GM19193 (cell line): ENCODE measurements around the gene TRIP4.
A peak's percentile ranks its signal among the peaks of the same experiment; 100 is the strongest.

Experiments
- POLR2A ChIP-seq: IDR thresholded peaks from 4 replicates; pipeline ENCODE4 v1.6.1; 2011; ENCODE audit not compliant: insufficient read depth, insufficient read length; ENCODE audit errors: extremely low read depth

Gene TRIP4

DNA sequence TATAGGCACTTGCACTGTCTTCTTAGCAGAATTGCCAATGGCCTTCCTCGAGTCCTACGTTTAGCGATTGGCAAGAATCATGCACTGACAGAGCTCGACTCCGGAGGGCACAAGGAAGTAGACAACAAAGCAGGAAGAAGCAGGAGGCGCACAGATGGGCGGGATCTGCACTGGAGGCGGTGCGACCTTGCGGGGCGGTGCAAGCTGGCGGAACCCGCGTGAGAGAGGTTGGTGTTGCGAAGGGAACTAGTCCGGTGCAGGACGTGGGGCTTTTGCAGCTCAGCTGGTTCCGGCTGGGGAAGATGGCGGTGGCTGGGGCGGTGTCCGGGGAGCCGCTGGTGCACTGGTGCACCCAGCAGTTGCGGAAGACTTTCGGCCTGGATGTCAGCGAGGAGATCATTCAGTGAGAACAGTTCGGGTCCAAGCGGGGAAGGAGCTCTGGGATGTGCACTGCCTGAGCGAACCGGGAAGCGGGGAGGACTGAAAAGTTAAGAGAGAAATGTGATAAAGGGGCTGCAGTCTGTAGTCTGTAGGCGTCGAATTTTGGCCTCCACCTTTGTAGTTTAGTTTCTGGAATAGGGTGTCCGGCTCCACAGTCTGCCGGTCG lies at the start of gene TRIP4:
TSS of gene TRIP4 (plus strand) at position 275 of the 607 bp plus-strand sequence. CDS start at position 303, 28 bp downstream.
- TF ChIP-seq POLR2A, result peak; percentile 93

DNA sequence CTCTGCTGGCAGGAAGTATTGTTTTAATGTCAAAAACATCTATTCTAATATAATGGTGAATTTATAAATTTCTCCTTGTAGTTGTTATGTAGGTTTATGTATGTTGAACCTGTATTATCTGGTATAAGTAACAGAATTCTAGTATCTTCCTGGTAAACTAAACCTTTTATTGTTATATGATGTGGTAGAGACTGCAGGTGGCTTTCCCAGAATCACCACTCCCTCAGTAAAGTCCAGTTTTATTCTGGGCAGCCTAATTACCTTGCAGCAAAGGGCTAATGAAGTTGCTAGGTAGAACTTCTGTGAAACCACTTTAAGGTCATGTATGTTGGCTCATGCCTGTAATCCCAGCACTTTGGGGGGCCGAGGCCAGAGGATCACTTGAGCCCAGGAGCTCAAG lies 47.3 kb upstream of the TRIP4 start:
- TF ChIP-seq POLR2A, result no peak

DNA sequence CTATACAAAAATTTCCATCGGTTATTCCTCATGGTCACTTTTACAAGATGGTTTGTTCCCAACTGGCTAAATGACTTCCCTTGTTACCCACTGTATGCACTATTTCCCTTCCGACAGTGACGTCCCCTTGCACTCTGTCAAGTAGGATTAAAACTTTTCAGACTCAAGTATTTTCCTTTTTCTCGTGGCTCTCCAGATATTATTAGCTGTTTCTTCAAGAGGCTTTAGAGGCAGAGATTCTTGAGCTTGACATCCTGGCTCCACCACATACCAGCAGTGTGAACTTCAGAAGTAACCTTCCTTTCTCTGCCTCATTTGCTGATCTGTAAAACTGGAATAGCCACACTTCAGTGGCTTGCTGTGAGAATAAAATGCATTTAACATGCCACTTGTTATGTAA lies 45.7 kb upstream of the TRIP4 start:
- TF ChIP-seq POLR2A, result no peak

DNA sequence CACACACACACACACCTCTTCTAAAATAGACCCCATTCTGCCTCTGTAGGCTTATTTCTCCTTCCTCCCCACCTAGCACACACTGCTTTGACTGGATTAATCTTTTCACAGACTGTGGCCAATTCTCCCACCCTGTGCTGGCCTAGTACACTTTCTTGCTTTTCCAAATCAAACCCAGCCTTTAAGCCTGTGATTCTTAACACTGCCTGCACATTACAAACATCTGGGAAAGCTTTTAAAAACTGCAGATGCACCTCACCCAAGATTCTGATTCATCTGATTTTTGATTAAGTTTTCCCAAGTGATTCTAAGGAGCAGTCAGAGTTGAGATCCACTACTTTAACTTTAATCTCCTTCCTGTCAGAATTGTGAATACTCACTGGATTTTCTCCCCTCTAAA lies 44.4 kb upstream of the TRIP4 start:
- TF ChIP-seq POLR2A, result no peak

DNA sequence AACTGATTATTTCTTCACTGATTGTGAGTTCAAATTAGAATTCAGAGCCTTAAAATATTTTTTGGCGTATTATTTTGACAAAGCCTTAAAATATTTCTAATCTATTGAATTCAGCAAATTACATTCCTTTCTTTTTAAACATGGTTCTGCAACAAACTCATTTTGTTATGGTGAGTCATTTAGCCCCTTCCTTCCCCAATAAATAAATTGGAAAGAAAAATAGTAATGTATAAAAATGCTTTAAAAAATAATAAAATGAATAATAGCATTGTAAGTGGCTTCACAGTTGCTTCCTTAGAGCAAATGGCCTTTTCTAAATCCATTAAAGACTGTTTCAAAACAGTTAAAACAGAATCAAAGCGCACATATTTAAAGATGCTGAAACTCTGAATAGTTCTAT lies 43.8 kb upstream of the TRIP4 start:
- no peak for TF ChIP-seq POLR2A

DNA sequence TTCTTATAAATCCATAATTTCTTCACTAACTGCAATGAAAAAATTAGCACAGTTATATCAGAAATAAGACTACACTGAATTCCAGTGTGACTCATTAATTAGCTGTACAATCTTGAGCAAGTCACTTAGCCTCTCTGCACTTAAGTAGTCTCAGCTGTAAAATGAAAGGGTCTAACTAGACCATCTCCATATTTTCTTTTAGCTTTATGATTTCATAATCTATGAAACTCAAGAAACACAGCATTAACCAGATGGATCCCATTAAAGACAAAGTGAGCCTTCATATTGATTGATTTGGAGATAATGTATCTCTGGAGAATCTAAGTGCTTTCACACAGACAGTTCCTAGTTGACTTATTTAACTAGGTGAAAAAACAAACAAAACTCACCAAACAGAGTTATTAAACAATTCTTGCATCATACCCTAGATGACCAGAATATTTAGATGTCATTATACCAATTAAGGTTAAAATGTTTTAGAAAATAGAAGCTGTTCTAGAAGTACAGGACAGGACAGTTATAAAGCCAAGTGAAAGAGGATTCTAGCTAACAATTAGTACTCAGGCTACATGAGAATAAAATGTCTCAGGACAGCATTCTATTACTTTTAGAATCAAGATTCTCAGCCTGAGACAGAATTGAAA lies 42.9 kb upstream of the TRIP4 start:
- no peak for TF ChIP-seq POLR2A

DNA sequence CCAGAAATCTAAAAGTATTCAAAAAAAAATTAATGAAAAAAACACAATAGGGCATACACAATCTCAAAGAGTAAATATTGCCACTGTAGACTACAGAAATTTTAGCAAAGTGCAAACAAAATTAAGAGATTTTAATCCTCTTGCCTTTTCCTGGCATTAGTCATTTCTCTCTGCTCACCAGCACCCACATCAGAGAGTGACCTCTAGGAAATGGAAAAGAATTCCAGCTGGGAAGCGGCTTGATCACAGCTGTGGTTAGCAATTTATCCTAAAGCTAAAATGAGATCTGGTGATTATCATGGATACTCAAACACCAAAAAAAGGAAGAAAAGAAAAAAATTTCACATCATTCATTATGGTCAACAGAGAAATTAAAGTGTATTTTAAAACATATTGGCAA lies 39.2 kb upstream of the TRIP4 start:
- TF ChIP-seq POLR2A, result no peak

DNA sequence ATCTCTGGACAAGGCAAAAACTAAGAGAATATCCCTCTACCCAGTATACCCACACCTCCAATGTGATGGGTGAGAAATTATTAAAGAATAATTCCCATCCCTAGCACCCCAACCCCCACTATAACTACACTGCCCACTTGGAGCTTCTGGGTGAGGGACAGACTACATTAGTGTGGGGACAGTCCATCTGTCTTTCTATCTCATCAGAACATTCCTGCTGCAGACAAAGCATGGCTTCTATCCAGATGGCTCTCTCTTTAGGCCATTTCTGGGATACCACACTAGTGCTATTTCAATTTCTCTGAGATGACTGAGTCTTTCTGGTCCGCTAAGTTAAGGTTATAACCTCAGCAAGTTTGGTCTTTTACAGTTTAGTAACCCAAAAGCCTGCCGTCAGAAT lies 38.3 kb upstream of the TRIP4 start:
- no peak for TF ChIP-seq POLR2A

DNA sequence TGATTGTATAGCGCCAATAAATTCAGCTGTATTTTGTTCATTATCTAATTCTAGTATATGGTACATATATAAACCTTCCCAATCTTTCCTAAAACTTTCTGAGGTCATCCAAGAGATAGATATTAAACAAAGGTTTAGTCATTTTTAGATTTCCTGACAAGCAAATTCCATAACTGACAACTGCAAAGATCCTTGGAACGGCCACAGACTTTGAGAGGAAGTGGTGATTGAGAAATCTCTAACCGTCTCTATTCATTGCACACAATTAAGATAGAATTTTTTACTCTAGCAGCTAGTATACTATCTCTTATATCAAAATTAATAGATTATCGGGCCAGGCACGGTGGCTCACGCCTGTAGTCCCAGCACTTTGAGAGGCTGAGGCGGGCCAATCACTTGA lies 36.4 kb upstream of the TRIP4 start:
- no peak for TF ChIP-seq POLR2A

DNA sequence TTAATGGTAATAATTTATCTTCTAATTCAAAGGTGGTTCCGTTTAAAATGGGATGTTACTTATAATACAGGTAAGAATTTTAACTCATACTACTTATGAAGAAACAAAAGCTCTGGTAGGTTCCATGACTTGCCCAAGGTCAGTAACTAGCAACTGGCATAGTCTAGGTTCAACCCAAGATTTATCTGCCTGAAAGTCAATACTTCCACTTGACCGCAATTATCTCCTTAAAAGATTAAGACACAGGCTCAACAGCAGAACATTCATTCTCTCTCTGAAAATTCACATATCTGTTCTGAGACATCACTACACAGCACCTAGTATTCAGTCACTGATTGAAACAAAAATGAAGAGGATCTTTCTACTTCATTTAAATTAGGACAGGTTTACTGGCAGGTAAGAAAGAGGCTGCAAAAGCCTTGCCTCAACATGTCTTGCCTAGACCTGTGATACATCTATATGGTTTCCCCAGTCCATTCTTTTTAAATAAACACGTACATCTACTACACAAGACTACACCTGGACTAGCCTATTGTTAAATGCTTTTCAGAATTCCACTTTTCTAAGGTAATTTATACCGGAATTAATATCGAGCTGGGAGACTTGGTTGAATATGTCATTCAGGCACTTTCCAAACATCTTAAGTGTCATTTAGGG lies 32.8 kb upstream of the TRIP4 start:
- no peak for TF ChIP-seq POLR2A

DNA sequence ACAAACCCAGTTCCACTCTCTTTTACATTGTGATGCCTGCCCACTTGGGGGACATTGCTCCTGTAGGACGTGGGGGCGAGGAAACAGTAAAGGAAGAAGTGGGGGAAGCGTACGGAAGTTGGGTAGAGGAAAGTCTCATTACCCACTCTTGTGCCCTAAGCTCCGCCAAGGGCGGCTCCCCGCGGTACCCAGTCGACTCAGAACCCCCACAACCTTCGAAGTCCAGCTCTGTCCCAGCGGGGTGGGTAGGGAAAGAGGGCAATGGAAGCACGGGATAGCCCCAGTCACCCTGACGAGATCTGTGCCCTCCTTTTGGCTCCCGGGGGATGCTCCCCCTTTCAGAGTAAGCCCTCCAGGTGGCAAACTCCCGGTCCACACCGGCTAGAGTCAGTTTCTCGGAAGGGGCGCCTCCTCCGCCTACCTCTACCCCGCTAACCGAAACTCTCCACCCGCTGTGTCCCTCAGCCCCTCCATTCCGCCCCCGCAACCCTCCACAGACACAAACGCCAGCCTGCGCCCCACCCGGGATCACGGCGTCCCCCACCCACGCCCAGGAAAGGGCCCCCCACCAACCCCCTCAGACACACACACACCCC lies 32.2 kb upstream of the TRIP4 start:
- TF ChIP-seq POLR2A, result no peak

DNA sequence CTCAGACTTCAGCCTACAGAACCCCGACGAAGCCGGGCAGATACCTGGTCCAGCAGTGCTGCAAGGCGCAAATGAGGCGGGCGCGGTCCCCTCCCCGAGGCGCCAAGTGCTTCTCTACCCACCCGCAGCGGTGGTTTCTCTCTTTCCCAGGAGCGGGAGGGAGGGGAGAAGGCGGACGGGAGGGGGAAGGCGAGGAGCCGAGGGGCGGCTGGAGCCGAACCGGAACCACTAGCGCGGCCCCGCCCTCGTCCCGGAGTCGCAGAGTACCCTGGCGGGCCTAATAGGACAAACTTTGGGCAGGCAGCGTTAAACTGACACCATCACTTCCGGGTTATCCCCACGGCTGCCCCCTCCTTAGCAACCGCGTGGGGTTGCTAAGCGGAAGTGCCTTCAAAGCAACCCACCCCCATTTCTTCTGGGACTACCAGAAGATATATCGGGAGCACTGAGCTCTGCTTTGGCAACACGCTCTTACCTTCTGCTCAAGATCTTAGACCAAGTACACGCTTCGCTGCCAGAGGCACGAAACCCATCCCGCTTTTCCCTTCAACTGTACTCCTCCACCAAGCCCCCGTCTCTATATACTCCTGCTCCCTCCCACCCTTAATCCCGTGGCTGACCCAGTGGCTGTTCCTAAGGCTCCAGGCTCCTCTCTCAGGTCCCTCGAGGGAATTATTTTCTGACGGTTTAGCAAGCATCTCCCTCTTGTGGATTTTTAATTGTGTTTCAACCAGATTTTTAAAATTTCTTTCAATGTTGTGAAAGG lies 31.5 kb upstream of the TRIP4 start, which contains the start of gene CSNK1G1:
TSS of gene CSNK1G1 (minus strand) at position 230 of the 766 bp plus-strand sequence. CDS start 55,674 bp downstream, outside the sequence.
- TF ChIP-seq POLR2A, result no peak

DNA sequence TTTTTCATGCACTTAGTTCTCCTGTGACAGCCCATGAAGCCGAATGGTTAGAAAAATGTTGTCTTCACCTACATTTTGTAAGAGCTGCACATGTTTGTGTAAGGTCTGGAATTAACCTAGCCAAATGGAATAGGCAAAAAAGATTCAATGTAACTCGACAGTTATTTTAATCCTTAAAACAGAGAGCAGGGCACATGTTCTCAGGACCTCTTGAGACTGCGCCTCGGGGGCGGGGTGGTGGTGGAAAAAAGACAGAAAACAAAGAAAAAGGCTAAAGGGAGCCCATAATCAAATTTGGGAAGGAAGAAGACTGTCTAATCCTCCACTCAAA lies 31.0 kb upstream of the TRIP4 start:
- no peak for TF ChIP-seq POLR2A

DNA sequence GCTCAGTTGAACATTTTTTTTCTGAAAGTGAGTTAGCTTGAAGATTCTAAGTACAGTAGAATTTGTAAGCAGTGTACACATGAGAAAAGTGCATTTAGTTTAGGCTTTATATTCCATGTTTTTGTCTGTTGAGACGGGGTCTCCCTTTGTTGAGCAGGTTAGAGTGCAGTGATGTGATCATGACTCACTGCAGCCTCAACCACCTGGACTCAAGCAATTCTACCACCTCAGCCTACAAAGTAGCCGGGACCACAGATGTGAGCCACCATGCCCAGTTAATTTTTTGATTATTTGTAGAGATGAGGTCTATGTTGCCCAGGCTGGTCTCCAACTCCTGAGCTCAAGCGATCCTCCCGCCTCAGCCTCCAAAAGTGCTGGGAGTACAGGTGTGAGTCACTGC lies 26.4 kb upstream of the TRIP4 start:
- TF ChIP-seq POLR2A, result no peak

DNA sequence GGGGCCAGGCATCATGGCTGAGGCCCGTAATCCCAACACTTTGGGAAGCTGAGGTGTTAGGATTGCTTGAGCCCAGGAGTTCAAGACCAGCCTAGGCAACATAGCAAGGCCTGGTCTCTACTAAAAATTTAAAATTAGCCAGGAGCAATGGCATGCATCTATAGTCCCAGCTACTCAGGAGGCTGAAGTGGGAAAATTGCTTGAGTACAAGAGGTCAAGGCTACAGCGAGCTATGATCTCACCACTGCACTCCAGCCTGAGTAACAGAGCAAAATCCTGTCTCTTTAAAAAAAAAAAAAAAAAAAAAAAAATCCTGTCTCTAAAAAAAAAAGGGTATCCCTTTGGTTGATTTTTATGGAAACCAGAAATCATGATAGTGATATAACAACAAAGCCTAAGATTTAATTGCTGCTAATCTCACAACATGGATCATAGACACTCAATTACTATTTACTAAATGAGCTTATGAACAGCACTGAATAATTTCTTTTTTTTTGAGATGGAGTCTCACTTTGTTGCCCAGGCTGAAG lies 18.5 kb upstream of the TRIP4 start:
- no peak for TF ChIP-seq POLR2A
